Measurements from ENCODE around the gene GRIK4. TPM values are rescaled to one million over a fixed set of nuclear protein-coding genes. Genes with fewer than 3 reads are reported as not detected.

GRIK4 gene, protein sequence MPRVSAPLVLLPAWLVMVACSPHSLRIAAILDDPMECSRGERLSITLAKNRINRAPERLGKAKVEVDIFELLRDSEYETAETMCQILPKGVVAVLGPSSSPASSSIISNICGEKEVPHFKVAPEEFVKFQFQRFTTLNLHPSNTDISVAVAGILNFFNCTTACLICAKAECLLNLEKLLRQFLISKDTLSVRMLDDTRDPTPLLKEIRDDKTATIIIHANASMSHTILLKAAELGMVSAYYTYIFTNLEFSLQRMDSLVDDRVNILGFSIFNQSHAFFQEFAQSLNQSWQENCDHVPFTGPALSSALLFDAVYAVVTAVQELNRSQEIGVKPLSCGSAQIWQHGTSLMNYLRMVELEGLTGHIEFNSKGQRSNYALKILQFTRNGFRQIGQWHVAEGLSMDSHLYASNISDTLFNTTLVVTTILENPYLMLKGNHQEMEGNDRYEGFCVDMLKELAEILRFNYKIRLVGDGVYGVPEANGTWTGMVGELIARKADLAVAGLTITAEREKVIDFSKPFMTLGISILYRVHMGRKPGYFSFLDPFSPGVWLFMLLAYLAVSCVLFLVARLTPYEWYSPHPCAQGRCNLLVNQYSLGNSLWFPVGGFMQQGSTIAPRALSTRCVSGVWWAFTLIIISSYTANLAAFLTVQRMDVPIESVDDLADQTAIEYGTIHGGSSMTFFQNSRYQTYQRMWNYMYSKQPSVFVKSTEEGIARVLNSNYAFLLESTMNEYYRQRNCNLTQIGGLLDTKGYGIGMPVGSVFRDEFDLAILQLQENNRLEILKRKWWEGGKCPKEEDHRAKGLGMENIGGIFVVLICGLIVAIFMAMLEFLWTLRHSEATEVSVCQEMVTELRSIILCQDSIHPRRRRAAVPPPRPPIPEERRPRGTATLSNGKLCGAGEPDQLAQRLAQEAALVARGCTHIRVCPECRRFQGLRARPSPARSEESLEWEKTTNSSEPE
- total RNA-seq, result under 0.01 TPM in 1 of 2 replicates, not detected in the other

DNA sequence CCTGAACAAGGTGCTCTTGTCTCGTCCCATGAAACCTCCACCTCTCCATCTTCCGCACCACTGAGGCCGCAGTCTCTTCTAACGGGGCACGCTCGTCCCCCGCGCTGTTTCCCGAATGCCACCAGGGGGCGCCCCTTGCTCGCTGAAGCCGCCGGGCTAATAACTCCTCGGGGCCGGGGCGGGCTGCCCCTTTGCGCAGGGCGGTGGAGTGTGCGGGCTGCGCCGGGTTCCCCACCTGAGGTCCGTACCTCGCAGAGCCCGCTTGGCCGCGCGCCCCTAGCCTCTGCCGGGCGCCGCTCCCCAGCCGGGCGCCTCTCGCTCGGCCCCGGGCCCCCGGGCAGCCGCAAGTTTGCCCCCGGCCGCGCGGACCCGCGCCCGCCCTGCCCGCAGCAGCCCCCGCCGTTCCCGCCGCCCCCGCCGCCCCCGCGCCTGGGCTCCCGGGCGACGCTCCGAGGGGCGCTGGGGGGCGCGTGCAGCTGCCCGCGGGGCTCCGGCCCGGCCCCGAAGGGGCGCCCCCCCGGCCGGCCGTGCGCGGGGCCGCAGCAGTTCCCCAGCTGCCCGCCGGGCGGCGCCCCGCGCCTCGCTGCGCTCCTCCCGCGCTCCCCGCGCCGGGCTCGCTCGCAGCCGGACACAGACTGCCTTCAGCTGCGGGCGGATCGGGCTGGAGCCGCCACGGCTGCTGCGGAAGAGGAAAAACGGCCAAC, at the start of gene GRIK4:
TSS of gene GRIK4 (plus strand) at position 633 of the 704 bp plus-strand sequence. CDS start 148,571 bp downstream, outside the sequence.

DNA sequence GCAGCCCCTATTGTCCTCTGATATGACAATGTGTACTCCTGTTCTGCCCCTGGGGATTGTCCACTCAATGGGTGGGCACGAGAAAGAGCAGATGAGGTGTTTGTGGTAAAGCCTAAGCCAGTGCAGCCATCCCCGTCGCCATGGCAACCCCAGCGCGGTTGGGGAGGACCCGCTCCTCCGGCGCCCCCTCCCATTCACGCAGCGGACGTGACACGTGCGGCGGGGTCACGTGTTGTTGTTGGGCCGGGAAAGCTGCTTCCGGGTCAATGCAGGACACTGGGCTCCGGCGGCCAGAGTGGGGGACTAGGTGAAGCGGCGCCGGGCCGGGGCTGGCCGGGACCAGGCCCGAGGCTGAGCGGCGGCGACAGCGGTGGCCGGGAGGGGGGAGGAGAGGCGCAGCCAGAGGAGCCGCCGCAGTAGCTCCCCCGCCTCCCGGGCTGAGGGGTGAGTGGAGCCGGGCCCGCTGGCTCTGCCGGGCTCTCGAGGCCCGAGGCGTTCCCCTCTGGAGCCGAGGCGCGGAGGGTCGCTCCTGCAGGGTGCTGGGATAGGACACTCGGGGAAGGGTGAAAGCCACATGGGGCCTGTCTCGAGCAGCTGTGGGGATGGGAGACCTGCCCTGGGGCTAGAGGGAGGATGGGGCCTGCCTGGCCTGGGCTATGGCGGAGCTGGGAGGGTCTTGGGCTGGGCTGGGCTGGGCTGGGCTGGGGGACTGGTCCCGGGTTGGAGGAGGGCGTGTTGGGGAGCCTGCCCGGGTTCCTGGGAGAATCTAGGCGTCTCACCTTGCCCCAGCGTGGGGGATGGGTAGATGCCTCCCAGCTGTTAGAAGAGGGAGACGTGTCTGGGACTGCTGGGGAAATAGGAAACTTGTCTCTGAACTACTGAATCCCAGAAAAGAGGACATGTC, 512.6 kb downstream of the GRIK4 start, which contains the start of gene TBCEL:
TSS of gene TBCEL (plus strand) at position 255 of the 904 bp plus-strand sequence. CDS start 21,589 bp downstream, outside the sequence.

Other genes starting within 250 kb of the GRIK4 start
- gene TLCD5, start 186.4 kb upstream of the GRIK4 start, total RNA-seq, result 6.1 and 7.6 TPM in 2 replicates
- gene ARHGEF12, start 175.3 kb upstream of the GRIK4 start, total RNA-seq, result 110 and 136 TPM in 2 replicates